GM15510 (cell line): Measurements from ENCODE around the gene DAP.

Source experiments
- POLR2A ChIP-seq: IDR thresholded peaks from 3 replicates; pipeline ENCODE4 v1.6.1; 2011; ENCODE audit warnings: borderline replicate concordance; ENCODE audit not compliant: insufficient read length; ENCODE audit errors: extremely low read depth

The DAP gene

DNA sequence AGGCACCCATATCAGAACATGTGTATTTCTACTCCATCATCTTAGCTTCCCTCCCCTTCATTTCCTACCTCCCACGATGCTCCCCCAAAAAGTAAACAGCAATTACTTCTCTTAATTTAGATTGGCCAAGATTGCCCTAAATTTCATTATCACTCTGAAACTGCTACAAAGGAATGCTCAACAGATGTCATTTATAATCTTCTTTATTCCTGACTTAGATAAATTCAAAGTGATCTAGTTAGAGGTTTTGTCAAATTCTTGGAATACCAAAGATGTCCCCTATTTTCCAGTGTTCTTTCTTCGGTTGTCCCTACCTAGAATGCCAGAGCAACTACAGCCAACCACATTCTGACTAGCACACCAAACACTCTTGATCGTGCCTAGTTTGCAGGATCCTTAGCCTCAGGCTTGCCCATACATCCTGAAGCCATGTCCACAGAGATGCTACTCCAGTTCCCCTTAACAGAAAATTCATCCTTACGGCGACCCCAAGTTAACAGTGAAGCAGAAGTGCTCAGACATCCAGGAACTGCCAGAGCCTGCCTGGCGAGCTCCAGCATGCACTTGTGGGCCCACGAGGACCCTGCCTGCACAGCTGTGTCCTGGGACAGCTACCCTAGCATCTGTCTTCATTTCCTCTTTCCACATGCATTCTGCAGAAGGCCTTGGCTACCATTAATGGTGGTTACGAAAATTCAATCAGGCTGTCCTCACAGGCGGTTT is 31.6 kb downstream of the DAP start:
- no peak for TF ChIP-seq POLR2A

- no peak for TF ChIP-seq POLR2A
Measured at GRCh38 chr5:10728679-10729078, 32.4 kb downstream of the DAP start.

DNA sequence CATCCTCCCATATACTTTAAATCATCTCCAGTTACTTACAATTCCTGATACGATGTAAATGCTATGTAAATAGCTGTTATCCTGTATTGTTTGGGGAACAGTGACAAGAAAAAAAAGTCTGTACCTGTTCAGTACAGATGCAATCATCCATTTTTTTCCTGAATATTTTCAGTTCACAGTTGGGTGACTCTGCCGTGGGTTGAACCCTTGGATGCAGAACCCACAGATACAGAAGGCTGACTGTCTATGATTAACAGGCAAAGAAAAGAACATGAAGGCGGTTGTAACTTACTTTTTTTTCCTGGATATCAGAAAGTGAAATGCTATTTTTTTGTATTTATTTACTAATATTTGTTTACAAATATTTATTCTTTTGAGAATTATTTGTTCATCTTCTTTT is 33.2 kb downstream of the DAP start:
- no peak for TF ChIP-seq POLR2A

- TF ChIP-seq POLR2A: no peak
Measured at GRCh38 chr5:10726913-10727517, 34.0 kb downstream of the DAP start.

- no peak for TF ChIP-seq POLR2A
Measured at GRCh38 chr5:10726179-10726912, 34.7 kb downstream of the DAP start.

GRCh38 chr5:10725636-10726035 is 35.4 kb downstream of the DAP start:
- TF ChIP-seq POLR2A: no peak

DNA sequence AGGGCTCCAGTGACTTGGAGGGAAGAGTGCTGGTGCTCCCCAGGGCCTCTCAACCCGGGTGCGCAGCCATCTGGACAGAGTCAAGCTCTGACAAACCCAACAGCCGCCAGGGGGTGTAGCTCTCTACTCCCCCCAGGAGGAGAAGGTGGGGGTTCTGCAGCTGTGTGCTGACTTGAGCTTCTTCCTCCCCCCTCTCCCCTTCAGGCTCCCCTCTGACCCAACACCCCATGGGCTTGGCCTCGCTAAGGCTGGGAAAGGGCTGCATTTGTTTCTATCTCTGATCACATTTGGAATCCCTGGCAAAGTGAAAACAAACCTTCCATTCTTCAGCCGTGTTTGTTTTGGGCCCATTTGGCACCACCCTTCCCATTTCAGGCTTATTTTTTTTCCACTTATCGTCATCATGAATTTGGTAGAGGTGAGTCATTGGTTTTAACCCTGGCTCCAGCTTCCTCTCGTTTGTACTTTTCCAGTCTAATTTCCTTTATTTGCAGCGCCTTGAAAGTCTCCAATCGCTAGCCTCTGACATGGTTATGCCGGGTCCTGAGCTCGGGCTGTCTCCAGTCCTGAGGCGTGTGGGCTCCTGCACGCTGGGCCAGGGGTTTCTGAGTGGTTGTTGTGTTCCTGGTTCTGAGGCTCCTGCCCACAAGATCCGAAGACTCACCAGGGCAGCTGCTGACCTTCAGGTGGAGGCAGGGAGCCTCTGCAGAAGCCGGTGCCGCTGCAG is 36.1 kb downstream of the DAP start:
- no peak for TF ChIP-seq POLR2A

DNA sequence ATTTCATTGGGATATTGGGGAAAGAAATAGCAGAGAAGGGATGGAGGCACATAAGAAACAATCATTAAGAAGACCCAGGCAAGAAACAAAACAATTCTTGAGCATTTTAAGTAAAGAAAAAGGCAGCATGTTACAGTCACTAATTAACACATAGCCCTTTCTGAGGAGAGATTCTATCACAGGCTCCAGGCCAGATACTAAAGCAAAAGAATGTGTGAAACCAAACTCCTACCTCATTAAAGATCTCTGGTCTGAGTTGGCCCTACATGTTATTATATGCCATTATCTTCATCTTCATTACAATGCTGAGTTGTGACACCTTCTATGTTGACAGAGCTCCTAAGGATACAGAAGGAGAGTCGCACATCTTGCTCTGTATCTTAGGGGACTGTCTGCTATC is 37.5 kb downstream of the DAP start:
- TF ChIP-seq POLR2A: no peak

- no peak for TF ChIP-seq POLR2A
Measured at GRCh38 chr5:10719965-10720364, 41.1 kb downstream of the DAP start.

GRCh38 chr5:10715605-10716290 is 45.3 kb downstream of the DAP start:
- no peak for TF ChIP-seq POLR2A

GRCh38 chr5:10712574-10713366 is 48.3 kb downstream of the DAP start:
- TF ChIP-seq POLR2A: no peak

DNA sequence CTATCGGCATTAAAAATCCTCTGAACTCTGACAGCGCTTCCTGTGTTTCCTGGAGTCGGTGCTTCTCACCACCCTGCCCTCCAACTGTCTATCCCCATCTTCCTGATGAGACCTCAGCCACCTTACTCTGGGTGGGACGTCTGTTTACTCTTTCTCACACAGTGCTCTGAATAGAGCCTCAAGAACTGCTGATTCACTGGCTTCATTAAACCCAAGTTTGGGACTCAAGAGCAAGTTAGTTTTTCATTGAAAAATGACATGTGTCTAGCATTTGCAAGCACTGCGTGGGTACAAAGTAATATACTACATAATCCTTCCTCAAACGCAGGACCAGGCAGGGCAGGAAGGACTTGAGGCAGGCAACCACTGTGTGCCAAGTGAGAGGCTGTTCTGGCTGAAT is 49.5 kb downstream of the DAP start:
- TF ChIP-seq POLR2A: no peak

DNA sequence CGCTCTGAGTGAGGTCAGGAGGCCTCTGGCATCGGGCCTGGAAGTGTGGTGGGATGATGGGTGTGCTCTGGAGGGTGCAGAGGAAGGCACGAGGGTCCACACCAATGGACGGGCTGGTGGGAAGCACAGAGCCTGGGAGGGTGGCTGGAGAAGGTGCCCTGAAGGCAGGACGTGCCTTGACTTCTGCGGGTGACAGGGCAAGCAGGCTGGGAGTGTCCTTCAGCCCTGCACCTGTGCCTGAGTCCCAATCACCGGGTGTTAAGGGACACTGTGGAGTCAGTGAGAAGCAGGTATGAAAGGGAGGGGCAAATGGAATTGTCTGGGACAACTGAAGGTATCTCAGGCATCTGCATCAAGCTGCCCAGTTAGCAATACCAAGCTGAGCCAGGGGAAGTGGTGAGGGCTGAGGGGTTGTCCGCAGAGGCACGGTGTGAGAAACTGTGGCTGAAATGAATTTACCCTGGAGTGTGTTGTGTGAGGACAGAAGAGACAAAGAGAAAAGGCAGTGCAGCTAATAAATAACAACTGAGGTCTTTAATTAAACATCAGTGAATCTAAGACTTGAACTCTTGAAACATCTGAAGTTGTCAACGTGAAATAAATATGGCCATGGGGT is 50.4 kb downstream of the DAP start:
- no peak for TF ChIP-seq POLR2A

- TF ChIP-seq POLR2A: no peak
Measured at GRCh38 chr5:10709933-10710332, 51.1 kb downstream of the DAP start.

DNA sequence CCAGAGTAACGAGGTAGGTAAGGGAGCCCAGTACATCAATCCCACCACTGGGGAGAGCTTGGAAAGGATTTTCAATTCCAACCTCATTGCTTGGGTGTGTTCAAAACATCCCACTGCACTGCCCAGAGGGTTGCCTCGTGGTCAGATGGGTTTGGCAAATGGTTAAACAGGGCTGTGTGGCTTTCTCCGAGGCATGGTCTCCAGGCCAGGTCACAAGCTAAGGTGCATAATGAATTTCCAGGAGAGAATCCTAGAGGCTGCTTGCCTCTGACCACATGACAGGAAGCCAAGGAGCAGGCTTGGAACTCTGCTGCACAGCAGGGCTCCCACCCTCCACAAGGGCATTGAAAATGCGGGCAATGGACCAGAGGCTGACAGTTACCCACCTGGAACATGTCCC is 51.6 kb downstream of the DAP start:
- TF ChIP-seq POLR2A: no peak
